ENCODE data around the gene SYCP3. TPM values are rescaled to one million over a fixed set of nuclear protein-coding genes. Genes with fewer than 3 reads are reported as not detected.
"Not testable (repeated sequence)": the region's sequence is repeated elsewhere in the genome, so short reads cannot be mapped to it uniquely, and the experiment has no call there.

The SYCP3 gene
- total RNA-seq, 2 donors from 2014 or later: 2.4 to 2.9 TPM

- no peaks in the 10 kb centered on the region for H3K36me3 Mint-ChIP-seq
- ATAC-seq: peak in 1 of 2 donors; percentile 39
- H3K27me3 Mint-ChIP-seq: peaks cover 0 to 5% of the 10 kb centered on the region in 2 donors
- DNase-seq (ENCODE audit: low spot score): no peak
- peak overlapping the region; percentile 92 for H3K4me3 Mint-ChIP-seq
- H3K27ac Mint-ChIP-seq: peak overlapping the region; percentile 56 to 70
- H3K4me1 Mint-ChIP-seq (ENCODE audit: low read depth in 2 of 2): peaks cover 17 to 30% of the 10 kb centered on the region in 2 donors
- H3K9me3 Mint-ChIP-seq: no peaks in the 10 kb centered on the region
Measured at GRCh38 chr12:101696251-101697196, 42.7 kb downstream of the SYCP3 start.

GRCh38 chr12:101695706-101696105 lies 43.6 kb downstream of the SYCP3 start:
- peaks cover 17 to 25% of the 10 kb centered on the region in 2 donors for H3K4me1 Mint-ChIP-seq (ENCODE audit: low read depth in 2 of 2)
- H3K36me3 Mint-ChIP-seq: no peaks in the 10 kb centered on the region
- H3K27ac Mint-ChIP-seq: no peak overlapping the region
- peaks cover 0 to 5% of the 10 kb centered on the region in 2 donors for H3K27me3 Mint-ChIP-seq
- ATAC-seq (no peak), DNase-seq (ENCODE audit: low spot score) (no peak)
- no peak overlapping the region for H3K4me3 Mint-ChIP-seq
- H3K9me3 Mint-ChIP-seq: no peaks in the 10 kb centered on the region

GRCh38 chr12:101694986-101695385 lies 44.3 kb downstream of the SYCP3 start:
- Mint-ChIP-seq H3K9me3 (no peaks in the 10 kb centered on the region), H3K4me1 (ENCODE audit: low read depth in 2 of 2) (peaks cover 17 to 21% of the 10 kb centered on the region in 2 donors), H3K36me3 (no peaks in the 10 kb centered on the region), H3K27me3 (peaks cover 0 to 5% of the 10 kb centered on the region in 2 donors), H3K27ac (no peak overlapping the region), H3K4me3 (no peak overlapping the region)
- ATAC-seq (no peak), DNase-seq (ENCODE audit: low spot score) (no peak)

GRCh38 chr12:101694297-101694848 lies 44.9 kb downstream of the SYCP3 start:
- H3K9me3 Mint-ChIP-seq: no peaks in the 10 kb centered on the region
- H3K27me3 Mint-ChIP-seq: peaks cover 2 to 3% of the 10 kb centered on the region in 2 donors
- no peak for ATAC-seq
- no peak overlapping the region for H3K27ac Mint-ChIP-seq
- no peaks in the 10 kb centered on the region for H3K36me3 Mint-ChIP-seq
- no peak overlapping the region for H3K4me3 Mint-ChIP-seq
- H3K4me1 Mint-ChIP-seq (ENCODE audit: low read depth in 2 of 2): peaks cover 17% of the 10 kb centered on the region in 2 donors
- no peak for DNase-seq (ENCODE audit: low spot score)

- Mint-ChIP-seq H3K27me3 (peaks cover 3 to 6% of the 10 kb centered on the region in 2 donors), H3K4me1 (ENCODE audit: low read depth in 2 of 2) (peaks cover 2 to 4% of the 10 kb centered on the region in 2 donors), H3K27ac (no peak overlapping the region), H3K36me3 (no peaks in the 10 kb centered on the region), H3K9me3 (no peaks in the 10 kb centered on the region), H3K4me3 (no peak overlapping the region)
- no peak for ATAC-seq
- DNase-seq (ENCODE audit: low spot score): no peak
Measured at GRCh38 chr12:101691503-101692096, 47.7 kb downstream of the SYCP3 start.

GRCh38 chr12:101690544-101691098 lies 48.6 kb downstream of the SYCP3 start:
- Mint-ChIP-seq H3K27ac (no peak overlapping the region), H3K27me3 (peaks cover 3 to 6% of the 10 kb centered on the region in 2 donors), H3K36me3 (no peaks in the 10 kb centered on the region), H3K4me1 (ENCODE audit: low read depth in 2 of 2) (no peaks in the 10 kb centered on the region), H3K4me3 (no peak overlapping the region), H3K9me3 (no peaks in the 10 kb centered on the region)
- ATAC-seq (no peak), DNase-seq (ENCODE audit: low spot score) (no peak)

- Mint-ChIP-seq H3K27ac (no peak overlapping the region), H3K4me1 (ENCODE audit: low read depth in 2 of 2) (no peaks in the 10 kb centered on the region), H3K27me3 (peaks cover 8 to 11% of the 10 kb centered on the region in 2 donors), H3K36me3 (no peaks in the 10 kb centered on the region), H3K9me3 (no peaks in the 10 kb centered on the region), H3K4me3 (no peak overlapping the region)
- ATAC-seq: no peak
- DNase-seq (ENCODE audit: low spot score): no peak
Measured at GRCh38 chr12:101686176-101686575, 53.1 kb downstream of the SYCP3 start.

- no peak for ATAC-seq
- Mint-ChIP-seq H3K27ac (no peak overlapping the region), H3K4me1 (ENCODE audit: low read depth in 2 of 2) (no peaks in the 10 kb centered on the region), H3K27me3 (peaks cover 8 to 11% of the 10 kb centered on the region in 2 donors), H3K4me3 (no peak overlapping the region), H3K36me3 (no peaks in the 10 kb centered on the region), H3K9me3 (no peaks in the 10 kb centered on the region)
- no peak for DNase-seq (ENCODE audit: low spot score)
Measured at GRCh38 chr12:101685092-101685491, 54.2 kb downstream of the SYCP3 start.

GRCh38 chr12:101681627-101682026 lies 57.6 kb downstream of the SYCP3 start:
- H3K4me1 Mint-ChIP-seq (ENCODE audit: low read depth in 2 of 2): not testable (repeated sequence)

GRCh38 chr12:101680647-101681046 lies 58.6 kb downstream of the SYCP3 start:
- Mint-ChIP-seq H3K4me3 (no peak overlapping the region), H3K27me3 (peaks cover 20 to 26% of the 10 kb centered on the region in 2 donors), H3K9me3 (no peaks in the 10 kb centered on the region), H3K4me1 (ENCODE audit: low read depth in 2 of 2) (peaks cover 0 to 4% of the 10 kb centered on the region in 2 donors), H3K36me3 (no peaks in the 10 kb centered on the region), H3K27ac (no peak overlapping the region)
- ATAC-seq (no peak), DNase-seq (ENCODE audit: low spot score) (no peak)

More at GRCh38 chr12:101681627-101682026, 57.6 kb downstream of the SYCP3 start:
- not testable (repeated sequence) for H3K4me3 Mint-ChIP-seq; H3K9me3 Mint-ChIP-seq; H3K27ac Mint-ChIP-seq; H3K36me3 Mint-ChIP-seq; ATAC-seq; DNase-seq (ENCODE audit: low spot score)
- peaks cover 20 to 26% of the 10 kb centered on the region in 2 donors for H3K27me3 Mint-ChIP-seq

GRCh38 chr12:101680240-101680639 lies 59.0 kb downstream of the SYCP3 start:
- no peak overlapping the region for H3K27ac Mint-ChIP-seq
- peaks cover 0 to 4% of the 10 kb centered on the region in 2 donors for H3K4me1 Mint-ChIP-seq (ENCODE audit: low read depth in 2 of 2)
- no peak overlapping the region for H3K4me3 Mint-ChIP-seq
- ATAC-seq: no peak
- DNase-seq (ENCODE audit: low spot score): no peak
- peaks cover 20 to 26% of the 10 kb centered on the region in 2 donors for H3K27me3 Mint-ChIP-seq
- no peaks in the 10 kb centered on the region for H3K36me3 Mint-ChIP-seq
- H3K9me3 Mint-ChIP-seq: no peaks in the 10 kb centered on the region

All from natural killer cell treated with Interleukin-12 subunit alpha and Interleukin-12 subunit beta and Interleukin-15 and Interleukin-18, amount 100 ng/mL, for 72 hours (primary cell).